Stimulated activated CD8-positive, alpha-beta memory T cell treated with anti-CD3 and anti-CD28 coated beads, Interleukin-4, amount 100 ng/mL, for 1 hour (primary cell): ENCODE data around the gene ALG14.

Source experiments
- DNase-seq, 2 donors: peaks; one replicate each; pipeline ENCODE4 v3.0.0-alpha.2; 2020; ENCODE audit warnings: low read depth in 2 of 2, low spot score in 1 of 2

ALG14 gene

GRCh38 chr1:94931254-94931841 lies 141.4 kb downstream of the ALG14 start:
- DNase-seq = no peak

GRCh38 chr1:94929351-94930217 lies 143.2 kb downstream of the ALG14 start:
- no peak for DNase-seq

GRCh38 chr1:94928293-94928939 lies 144.3 kb downstream of the ALG14 start:
- DNase-seq = no peak

- no peak for DNase-seq
Observed at GRCh38 chr1:94927405-94928175, 145.2 kb downstream of the ALG14 start.

- DNase-seq = peak; percentile 18 to 38
Observed at GRCh38 chr1:94926915-94927404, 145.8 kb downstream of the ALG14 start, which contains the start of gene CNN3. Gene CNN3 (minus strand): TSS chr1:94927110. CDS start chr1:94926894, 216 bp downstream.

- DNase-seq = no peak
Observed at GRCh38 chr1:94926126-94926914, 146.4 kb downstream of the ALG14 start.

GRCh38 chr1:94925561-94926125 lies 147.1 kb downstream of the ALG14 start:
- no peak for DNase-seq

GRCh38 chr1:94925004-94925403 lies 147.7 kb downstream of the ALG14 start:
- DNase-seq = no peak
